ENCODE results near the gene TECR. TPM values are rescaled to one million over a fixed set of nuclear protein-coding genes. Genes with fewer than 3 reads are reported as not detected.
"Not testable (repeated sequence)": the region's sequence is repeated elsewhere in the genome, so short reads cannot be mapped to it uniquely, and the experiment has no call there.

Gene TECR
- total RNA-seq, 1 donor from 2014 or later: 177 TPM

DNA sequence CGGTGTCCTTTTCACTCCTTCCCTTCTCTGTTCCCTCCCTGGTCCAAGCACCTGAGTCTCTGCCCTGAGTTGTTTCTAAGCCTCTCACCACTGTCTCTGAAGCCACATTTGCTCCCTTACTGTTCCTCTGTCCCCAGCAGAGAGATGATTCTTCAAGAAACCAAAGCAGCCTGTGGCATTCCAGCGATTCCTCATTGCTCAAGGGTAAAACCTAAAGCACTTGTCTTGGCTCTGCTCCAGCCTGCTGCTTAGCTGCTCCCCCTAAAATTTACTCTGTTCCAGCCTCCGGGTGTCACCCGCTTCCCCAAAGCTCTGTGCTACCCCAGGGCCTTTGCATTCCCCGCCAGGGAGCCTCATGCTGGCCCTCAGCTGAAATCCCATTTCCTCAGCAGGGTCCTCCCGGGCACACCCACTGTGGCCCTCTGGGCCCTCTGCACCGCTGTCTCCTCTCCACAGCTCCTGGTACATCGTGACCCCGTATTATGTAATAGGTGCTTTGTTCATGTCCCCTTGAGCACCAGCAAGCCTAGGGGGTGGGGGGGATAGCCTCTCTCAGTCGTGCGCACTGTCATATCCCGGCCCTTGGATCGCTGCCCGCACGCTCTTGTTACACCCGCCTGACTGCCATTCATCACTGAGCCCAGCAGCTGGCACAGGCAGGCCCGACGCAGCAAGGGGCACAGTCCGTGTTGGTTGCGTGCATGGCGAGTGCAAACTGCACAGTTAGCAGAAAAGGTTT lies 15.8 kb downstream of the TECR start:
- Mint-ChIP-seq H3K4me1 (no peaks in the 10 kb centered on the region), H3K27ac (ENCODE audit: unreplicated experiment) (peak overlapping the region; percentile 94), H3K27me3 (ENCODE audit: low read depth) (no peaks in the 10 kb centered on the region), H3K4me3 (no peak overlapping the region), H3K9me3 (no peaks in the 10 kb centered on the region), H3K36me3 (ENCODE audit: low read depth) (no peaks in the 10 kb centered on the region)
- no peak for DNase-seq (ENCODE audit: low read depth, low spot score)
- TF ChIP-seq, protein P1, sequence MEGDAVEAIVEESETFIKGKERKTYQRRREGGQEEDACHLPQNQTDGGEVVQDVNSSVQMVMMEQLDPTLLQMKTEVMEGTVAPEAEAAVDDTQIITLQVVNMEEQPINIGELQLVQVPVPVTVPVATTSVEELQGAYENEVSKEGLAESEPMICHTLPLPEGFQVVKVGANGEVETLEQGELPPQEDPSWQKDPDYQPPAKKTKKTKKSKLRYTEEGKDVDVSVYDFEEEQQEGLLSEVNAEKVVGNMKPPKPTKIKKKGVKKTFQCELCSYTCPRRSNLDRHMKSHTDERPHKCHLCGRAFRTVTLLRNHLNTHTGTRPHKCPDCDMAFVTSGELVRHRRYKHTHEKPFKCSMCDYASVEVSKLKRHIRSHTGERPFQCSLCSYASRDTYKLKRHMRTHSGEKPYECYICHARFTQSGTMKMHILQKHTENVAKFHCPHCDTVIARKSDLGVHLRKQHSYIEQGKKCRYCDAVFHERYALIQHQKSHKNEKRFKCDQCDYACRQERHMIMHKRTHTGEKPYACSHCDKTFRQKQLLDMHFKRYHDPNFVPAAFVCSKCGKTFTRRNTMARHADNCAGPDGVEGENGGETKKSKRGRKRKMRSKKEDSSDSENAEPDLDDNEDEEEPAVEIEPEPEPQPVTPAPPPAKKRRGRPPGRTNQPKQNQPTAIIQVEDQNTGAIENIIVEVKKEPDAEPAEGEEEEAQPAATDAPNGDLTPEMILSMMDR (conservative IDR thresholded peaks at IDR 0.05): no peak

GRCh38 chr19:14545716-14546082 lies 16.3 kb downstream of the TECR start:
- Mint-ChIP-seq H3K27me3 (ENCODE audit: low read depth) (no peaks in the 10 kb centered on the region), H3K36me3 (ENCODE audit: low read depth) (no peaks in the 10 kb centered on the region), H3K27ac (ENCODE audit: unreplicated experiment) (no peak overlapping the region), H3K4me1 (no peaks in the 10 kb centered on the region), H3K4me3 (no peak overlapping the region), H3K9me3 (no peaks in the 10 kb centered on the region)
- TF ChIP-seq, protein P1 (conservative IDR thresholded peaks at IDR 0.05): no peak
- DNase-seq (ENCODE audit: low read depth, low spot score): no peak

- no peak for DNase-seq (ENCODE audit: low read depth, low spot score)
- Mint-ChIP-seq H3K9me3 (no peaks in the 10 kb centered on the region), H3K4me1 (no peaks in the 10 kb centered on the region), H3K4me3 (no peak overlapping the region), H3K36me3 (ENCODE audit: low read depth) (no peaks in the 10 kb centered on the region), H3K27ac (ENCODE audit: unreplicated experiment) (peak overlapping the region; percentile 88), H3K27me3 (ENCODE audit: low read depth) (no peaks in the 10 kb centered on the region)
- TF ChIP-seq, protein P1 (conservative IDR thresholded peaks at IDR 0.05): no peak
These were observed 20.9 kb downstream of the TECR start for GRCh38 chr19:14550201-14550754.

DNA sequence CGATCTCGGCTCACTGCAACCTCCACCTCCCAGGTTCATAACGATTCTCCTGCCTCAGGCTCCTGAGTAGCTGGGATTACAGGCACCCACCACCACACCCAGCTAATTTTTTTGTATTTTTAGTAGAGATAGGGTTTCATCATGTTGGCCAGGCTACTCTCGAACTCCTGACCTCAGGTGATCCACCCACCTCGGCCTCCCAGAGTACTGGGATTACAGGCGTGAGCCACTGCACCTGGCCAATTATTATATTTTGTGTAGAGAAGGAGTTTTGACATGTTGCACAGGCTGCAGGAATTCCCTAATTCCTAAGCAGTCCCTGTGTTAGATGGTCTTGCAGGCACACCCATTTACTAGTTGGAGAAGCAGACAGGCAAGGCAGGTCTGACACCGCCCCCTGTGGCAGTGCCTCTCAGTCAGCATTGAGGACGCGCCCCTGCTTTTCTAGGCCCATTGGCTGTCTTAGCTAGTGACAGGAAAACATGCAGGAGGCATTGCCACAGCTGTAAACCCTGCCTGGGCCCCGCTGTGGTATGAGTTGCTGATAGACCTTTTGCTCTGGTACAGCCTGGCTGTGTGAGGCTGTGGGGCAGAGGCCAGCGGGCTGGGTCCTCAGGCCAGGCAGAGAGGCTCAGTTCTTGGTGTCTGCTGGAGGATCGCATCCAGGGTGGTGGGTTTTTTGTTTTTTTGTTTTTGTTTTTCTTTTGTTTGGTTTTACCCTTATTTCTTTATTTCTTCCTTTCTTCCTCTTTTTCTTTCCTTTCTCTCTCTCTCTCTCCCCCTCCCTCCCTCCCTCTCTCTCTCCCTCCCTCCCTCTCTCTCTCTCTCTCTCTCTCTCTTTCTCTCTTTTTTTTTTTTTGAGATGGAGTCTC lies 22.0 kb downstream of the TECR start:
- not testable (repeated sequence) for H3K27me3 Mint-ChIP-seq (ENCODE audit: low read depth); DNase-seq (ENCODE audit: low read depth, low spot score); H3K36me3 Mint-ChIP-seq (ENCODE audit: low read depth); H3K4me1 Mint-ChIP-seq; H3K4me3 Mint-ChIP-seq; H3K9me3 Mint-ChIP-seq
- peak overlapping the region; percentile 35 for H3K27ac Mint-ChIP-seq (ENCODE audit: unreplicated experiment)
- TF ChIP-seq, protein P1 (conservative IDR thresholded peaks at IDR 0.05): peak; percentile 65

DNA sequence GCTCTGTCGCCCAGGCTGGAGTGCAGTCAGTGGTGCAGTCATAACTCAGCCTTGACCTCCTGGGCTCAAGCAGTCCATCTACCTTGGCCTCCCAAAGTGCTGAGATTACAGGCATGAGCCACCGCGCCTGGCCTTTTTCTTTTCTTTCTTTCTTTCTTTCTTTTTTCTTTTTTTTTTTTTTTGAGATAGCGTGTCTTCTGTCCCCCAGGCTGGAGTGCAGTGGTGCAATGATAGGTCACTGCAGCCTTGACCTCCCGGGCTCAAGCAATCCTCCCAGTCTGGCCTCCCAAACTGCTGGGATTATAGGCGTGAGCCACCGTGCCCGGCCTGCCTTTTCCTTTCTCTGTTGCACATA lies 22.6 kb downstream of the TECR start:
- not testable (repeated sequence) for H3K4me3 Mint-ChIP-seq; DNase-seq (ENCODE audit: low read depth, low spot score); H3K36me3 Mint-ChIP-seq (ENCODE audit: low read depth); H3K27me3 Mint-ChIP-seq (ENCODE audit: low read depth); H3K27ac Mint-ChIP-seq (ENCODE audit: unreplicated experiment); H3K9me3 Mint-ChIP-seq
- H3K4me1 Mint-ChIP-seq: peaks cover 12% of the 10 kb centered on the region
